ENCODE data around the gene C17orf67. TPM values are rescaled to one million over a fixed set of nuclear protein-coding genes. Genes with fewer than 3 reads are reported as not detected.
"Not testable (repeated sequence)": the region's sequence is repeated elsewhere in the genome, so short reads cannot be mapped to it uniquely, and the experiment has no call there.

Gene C17orf67
- total and polyA plus RNA-seq, 4 donors = 0.19 to 1.4 (median 0.78) TPM

DNA sequence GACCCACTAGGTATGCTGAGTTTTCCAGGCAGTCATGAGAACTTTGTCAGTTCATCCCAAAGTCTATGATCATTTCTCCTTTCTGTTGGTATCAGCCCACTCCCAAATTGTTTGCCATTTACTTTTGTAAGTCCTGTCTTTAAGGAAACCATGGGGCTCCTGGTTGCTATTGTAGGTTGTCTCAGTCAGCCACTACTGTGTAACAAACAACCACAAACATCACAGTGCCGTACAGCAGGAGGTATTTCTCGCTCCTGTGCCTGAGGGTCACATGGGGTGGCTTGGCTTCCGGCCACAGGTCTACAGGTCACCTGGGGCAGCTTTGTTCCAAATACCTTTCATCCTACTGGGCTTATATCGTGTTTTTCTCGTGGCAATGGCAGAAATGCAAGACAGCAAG, 71.6 kb downstream of the C17orf67 start:
- Histone ChIP-seq H3K4me1 (ENCODE audit: control insufficient read depth in 4 of 4, insufficient read depth in 4 of 4, low read length in 3 of 4) (no peaks in the 10 kb centered on the region), H3K4me3 (ENCODE audit: low read depth in 1 of 3, low read length in 3 of 3) (no peak overlapping the region), H3K36me3 (ENCODE audit: control insufficient read depth in 4 of 4, insufficient read depth in 3 of 4, low read depth in 1 of 4, low read length in 3 of 4) (no peaks in the 10 kb centered on the region), H3K27me3 (ENCODE audit: control insufficient read depth in 4 of 4, insufficient read depth in 4 of 4, low read length in 3 of 4) (peaks cover 0 to 4% (median 0%) of the 10 kb centered on the region in 4 donors), H3K9ac (ENCODE audit: low read depth in 1 of 2, low read length in 2 of 2) (no peak overlapping the region), H3K27ac (ENCODE audit: low read depth in 1 of 2, low read length in 2 of 2) (no peak overlapping the region), H3K9me3 (ENCODE audit: control insufficient read depth in 4 of 4, low read length in 3 of 4) (no peaks in the 10 kb centered on the region)
- no peak for DNase-seq (ENCODE audit: low spot score)
- WGBS = 84% methylated on average over 5 of the region's 5 CpGs
- no peak for TF ChIP-seq FOXA2 (IDR thresholded peaks at IDR 0.05)
- no peak for TF ChIP-seq EGR1 (IDR thresholded peaks at IDR 0.05; ENCODE audit: low read depth in 2 of 2)
- TF ChIP-seq RXRA (IDR thresholded peaks at IDR 0.05) = no peak

DNA sequence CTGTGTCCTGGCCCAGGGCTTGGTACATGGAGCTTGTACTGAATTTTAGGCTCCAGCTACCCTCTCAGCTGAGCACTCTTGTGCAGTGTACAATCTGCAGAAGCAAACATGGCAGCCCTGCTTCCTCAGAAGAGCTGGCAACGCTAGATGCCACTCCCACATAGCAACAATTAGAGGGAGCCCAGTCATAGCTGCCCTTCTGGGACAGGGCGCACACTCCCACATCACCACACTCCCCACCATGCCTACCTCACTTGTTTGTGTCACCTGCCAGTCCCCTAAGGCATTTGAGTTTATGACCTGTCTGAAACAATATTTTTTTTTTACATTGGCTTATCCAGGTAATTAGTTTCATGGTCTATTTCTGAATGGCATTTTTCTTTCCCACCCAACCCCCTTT, 72.3 kb downstream of the C17orf67 start:
- TF ChIP-seq HNF4A (conservative IDR thresholded peaks at IDR 0.05) (no peak), RAD21 (IDR thresholded peaks at IDR 0.05) (no peak), SP1 (IDR thresholded peaks at IDR 0.05) (no peak), YY1 (IDR thresholded peaks at IDR 0.05) (no peak), FOXA2 (IDR thresholded peaks at IDR 0.05) (no peak), JUND (IDR thresholded peaks at IDR 0.05) (no peak), GABPA (IDR thresholded peaks at IDR 0.05 in 1 of 2, conservative IDR thresholded peaks at IDR 0.05 in 1 of 2) (no peak), HNF4G (IDR thresholded peaks at IDR 0.05) (no peak), NR2F2 (IDR thresholded peaks at IDR 0.05) (no peak), EGR1 (IDR thresholded peaks at IDR 0.05; ENCODE audit: low read depth in 2 of 2) (no peak)
- TF ChIP-seq, protein P1, sequence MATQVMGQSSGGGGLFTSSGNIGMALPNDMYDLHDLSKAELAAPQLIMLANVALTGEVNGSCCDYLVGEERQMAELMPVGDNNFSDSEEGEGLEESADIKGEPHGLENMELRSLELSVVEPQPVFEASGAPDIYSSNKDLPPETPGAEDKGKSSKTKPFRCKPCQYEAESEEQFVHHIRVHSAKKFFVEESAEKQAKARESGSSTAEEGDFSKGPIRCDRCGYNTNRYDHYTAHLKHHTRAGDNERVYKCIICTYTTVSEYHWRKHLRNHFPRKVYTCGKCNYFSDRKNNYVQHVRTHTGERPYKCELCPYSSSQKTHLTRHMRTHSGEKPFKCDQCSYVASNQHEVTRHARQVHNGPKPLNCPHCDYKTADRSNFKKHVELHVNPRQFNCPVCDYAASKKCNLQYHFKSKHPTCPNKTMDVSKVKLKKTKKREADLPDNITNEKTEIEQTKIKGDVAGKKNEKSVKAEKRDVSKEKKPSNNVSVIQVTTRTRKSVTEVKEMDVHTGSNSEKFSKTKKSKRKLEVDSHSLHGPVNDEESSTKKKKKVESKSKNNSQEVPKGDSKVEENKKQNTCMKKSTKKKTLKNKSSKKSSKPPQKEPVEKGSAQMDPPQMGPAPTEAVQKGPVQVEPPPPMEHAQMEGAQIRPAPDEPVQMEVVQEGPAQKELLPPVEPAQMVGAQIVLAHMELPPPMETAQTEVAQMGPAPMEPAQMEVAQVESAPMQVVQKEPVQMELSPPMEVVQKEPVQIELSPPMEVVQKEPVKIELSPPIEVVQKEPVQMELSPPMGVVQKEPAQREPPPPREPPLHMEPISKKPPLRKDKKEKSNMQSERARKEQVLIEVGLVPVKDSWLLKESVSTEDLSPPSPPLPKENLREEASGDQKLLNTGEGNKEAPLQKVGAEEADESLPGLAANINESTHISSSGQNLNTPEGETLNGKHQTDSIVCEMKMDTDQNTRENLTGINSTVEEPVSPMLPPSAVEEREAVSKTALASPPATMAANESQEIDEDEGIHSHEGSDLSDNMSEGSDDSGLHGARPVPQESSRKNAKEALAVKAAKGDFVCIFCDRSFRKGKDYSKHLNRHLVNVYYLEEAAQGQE (IDR thresholded peaks at IDR 0.05) = no peak
- TF ChIP-seq, protein P2, sequence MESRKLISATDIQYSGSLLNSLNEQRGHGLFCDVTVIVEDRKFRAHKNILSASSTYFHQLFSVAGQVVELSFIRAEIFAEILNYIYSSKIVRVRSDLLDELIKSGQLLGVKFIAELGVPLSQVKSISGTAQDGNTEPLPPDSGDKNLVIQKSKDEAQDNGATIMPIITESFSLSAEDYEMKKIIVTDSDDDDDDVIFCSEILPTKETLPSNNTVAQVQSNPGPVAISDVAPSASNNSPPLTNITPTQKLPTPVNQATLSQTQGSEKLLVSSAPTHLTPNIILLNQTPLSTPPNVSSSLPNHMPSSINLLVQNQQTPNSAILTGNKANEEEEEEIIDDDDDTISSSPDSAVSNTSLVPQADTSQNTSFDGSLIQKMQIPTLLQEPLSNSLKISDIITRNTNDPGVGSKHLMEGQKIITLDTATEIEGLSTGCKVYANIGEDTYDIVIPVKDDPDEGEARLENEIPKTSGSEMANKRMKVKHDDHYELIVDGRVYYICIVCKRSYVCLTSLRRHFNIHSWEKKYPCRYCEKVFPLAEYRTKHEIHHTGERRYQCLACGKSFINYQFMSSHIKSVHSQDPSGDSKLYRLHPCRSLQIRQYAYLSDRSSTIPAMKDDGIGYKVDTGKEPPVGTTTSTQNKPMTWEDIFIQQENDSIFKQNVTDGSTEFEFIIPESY (IDR thresholded peaks at IDR 0.05) = no peak
- TF ChIP-seq, protein P3, sequence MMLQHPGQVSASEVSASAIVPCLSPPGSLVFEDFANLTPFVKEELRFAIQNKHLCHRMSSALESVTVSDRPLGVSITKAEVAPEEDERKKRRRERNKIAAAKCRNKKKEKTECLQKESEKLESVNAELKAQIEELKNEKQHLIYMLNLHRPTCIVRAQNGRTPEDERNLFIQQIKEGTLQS (IDR thresholded peaks at IDR 0.05) = no peak
- Histone ChIP-seq H3K27ac (ENCODE audit: low read depth in 1 of 2, low read length in 2 of 2) (no peak overlapping the region), H3K9ac (ENCODE audit: low read depth in 1 of 2, low read length in 2 of 2) (no peak overlapping the region), H3K36me3 (ENCODE audit: control insufficient read depth in 4 of 4, insufficient read depth in 3 of 4, low read depth in 1 of 4, low read length in 3 of 4) (no peaks in the 10 kb centered on the region), H3K27me3 (ENCODE audit: control insufficient read depth in 4 of 4, insufficient read depth in 4 of 4, low read length in 3 of 4) (peaks cover 0 to 4% (median 0%) of the 10 kb centered on the region in 4 donors), H3K4me3 (ENCODE audit: low read depth in 1 of 3, low read length in 3 of 3) (no peak overlapping the region), H3K4me1 (ENCODE audit: control insufficient read depth in 4 of 4, insufficient read depth in 4 of 4, low read length in 3 of 4) (no peaks in the 10 kb centered on the region), H3K9me3 (ENCODE audit: control insufficient read depth in 4 of 4, low read length in 3 of 4) (no peaks in the 10 kb centered on the region)
- WGBS = 94% methylated on average over 2 of the region's 2 CpGs
- no peak for DNase-seq (ENCODE audit: low spot score)

DNA sequence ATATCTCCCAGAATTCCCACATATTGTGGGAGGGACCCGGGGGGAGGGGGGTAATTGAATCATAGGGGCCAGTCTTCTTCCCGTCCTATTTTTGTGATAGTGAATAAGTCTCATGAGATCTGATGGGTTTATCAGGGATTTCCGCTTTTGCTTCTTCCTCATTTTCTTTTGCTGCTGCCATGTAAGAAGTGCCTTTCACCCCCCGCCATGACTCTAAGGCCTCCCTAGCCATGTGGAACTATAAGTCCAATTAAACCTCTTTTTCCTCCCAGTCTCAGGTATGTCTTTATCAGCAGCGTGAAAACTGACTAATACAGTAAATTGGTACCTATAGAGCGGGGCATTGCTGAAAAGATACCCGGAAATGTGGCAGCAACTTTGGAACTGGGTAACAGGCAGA, 76.1 kb downstream of the C17orf67 start:
- H3K4me3 ChIP-seq (ENCODE audit: low read depth in 1 of 3, low read length in 3 of 3); H3K27me3 ChIP-seq (ENCODE audit: control insufficient read depth in 4 of 4, insufficient read depth in 4 of 4, low read length in 3 of 4); DNase-seq (ENCODE audit: low spot score); H3K9ac ChIP-seq (ENCODE audit: low read depth in 1 of 2, low read length in 2 of 2); H3K9me3 ChIP-seq (ENCODE audit: control insufficient read depth in 4 of 4, low read length in 3 of 4); H3K4me1 ChIP-seq (ENCODE audit: control insufficient read depth in 4 of 4, insufficient read depth in 4 of 4, low read length in 3 of 4); H3K27ac ChIP-seq (ENCODE audit: low read depth in 1 of 2, low read length in 2 of 2); H3K36me3 ChIP-seq (ENCODE audit: control insufficient read depth in 4 of 4, insufficient read depth in 3 of 4, low read depth in 1 of 4, low read length in 3 of 4): not testable (repeated sequence)
- WGBS = 92% methylated on average over 7 of the region's 7 CpGs
